Measurements from ENCODE around the gene PSEN2.

Gene PSEN2

GRCh38 chr1:226882631-226883409 lies 12.4 kb downstream of the PSEN2 start:
- peak; percentile 45 for DNase-seq
- in situ Hi-C loops (cut with HindIII; ENCODE audit: low pct_ligation_motif_present, low pct_unique_long_range_greater_than_20kb, low sequenced_read_pairs): no loop called here

- in situ Hi-C loops (cut with HindIII; ENCODE audit: low pct_ligation_motif_present, low pct_unique_long_range_greater_than_20kb, low sequenced_read_pairs): no loop called here
- no peak for DNase-seq
Observed at GRCh38 chr1:226883630-226884029, 13.2 kb downstream of the PSEN2 start.

- in situ Hi-C loops (cut with HindIII; ENCODE audit: low pct_ligation_motif_present, low pct_unique_long_range_greater_than_20kb, low sequenced_read_pairs): no loop called here
Observed at GRCh38 chr1:226884116-226884625, 13.8 kb downstream of the PSEN2 start.

GRCh38 chr1:226884966-226885820 lies 14.8 kb downstream of the PSEN2 start:
- in situ Hi-C loops (cut with HindIII; ENCODE audit: low pct_ligation_motif_present, low pct_unique_long_range_greater_than_20kb, low sequenced_read_pairs): no loop called here
- no peak for DNase-seq

More at GRCh38 chr1:226884116-226884625, 13.8 kb downstream of the PSEN2 start:
- DNase-seq: no peak

GRCh38 chr1:226886122-226886901 lies 15.9 kb downstream of the PSEN2 start:
- no peak for DNase-seq
- in situ Hi-C loops (cut with HindIII; ENCODE audit: low pct_ligation_motif_present, low pct_unique_long_range_greater_than_20kb, low sequenced_read_pairs): no loop called here

- in situ Hi-C loops (cut with HindIII; ENCODE audit: low pct_ligation_motif_present, low pct_unique_long_range_greater_than_20kb, low sequenced_read_pairs): no loop called here
- no peak for DNase-seq
Observed at GRCh38 chr1:226887006-226887405, 16.6 kb downstream of the PSEN2 start.

GRCh38 chr1:226888021-226888420 lies 17.6 kb downstream of the PSEN2 start:
- no peak for DNase-seq
- in situ Hi-C loops (cut with HindIII; ENCODE audit: low pct_ligation_motif_present, low pct_unique_long_range_greater_than_20kb, low sequenced_read_pairs): no loop called here

- in situ Hi-C loops (cut with HindIII; ENCODE audit: low pct_ligation_motif_present, low pct_unique_long_range_greater_than_20kb, low sequenced_read_pairs): no loop called here
- DNase-seq: no peak
Observed at GRCh38 chr1:226888816-226889215, 18.4 kb downstream of the PSEN2 start.

- no peak for DNase-seq
- in situ Hi-C loops (cut with HindIII; ENCODE audit: low pct_ligation_motif_present, low pct_unique_long_range_greater_than_20kb, low sequenced_read_pairs): no loop called here
Observed at GRCh38 chr1:226889616-226890330, 19.4 kb downstream of the PSEN2 start.

- in situ Hi-C loops (cut with HindIII; ENCODE audit: low pct_ligation_motif_present, low pct_unique_long_range_greater_than_20kb, low sequenced_read_pairs): no loop called here
- no peak for DNase-seq
Observed at GRCh38 chr1:226890331-226891108, 20.1 kb downstream of the PSEN2 start.

GRCh38 chr1:226891346-226891745 lies 20.9 kb downstream of the PSEN2 start:
- in situ Hi-C loops (cut with HindIII; ENCODE audit: low pct_ligation_motif_present, low pct_unique_long_range_greater_than_20kb, low sequenced_read_pairs): no loop called here
- DNase-seq: no peak

GRCh38 chr1:226891846-226892523 lies 21.6 kb downstream of the PSEN2 start:
- DNase-seq: no peak
- in situ Hi-C loops (cut with HindIII; ENCODE audit: low pct_ligation_motif_present, low pct_unique_long_range_greater_than_20kb, low sequenced_read_pairs): no loop called here

GRCh38 chr1:226892524-226892875 lies 22.1 kb downstream of the PSEN2 start:
- in situ Hi-C loops (cut with HindIII; ENCODE audit: low pct_ligation_motif_present, low pct_unique_long_range_greater_than_20kb, low sequenced_read_pairs): no loop called here

GRCh38 chr1:226893936-226894335 lies 23.5 kb downstream of the PSEN2 start:
- in situ Hi-C loops (cut with HindIII; ENCODE audit: low pct_ligation_motif_present, low pct_unique_long_range_greater_than_20kb, low sequenced_read_pairs): no loop called here
- no peak for DNase-seq

More at GRCh38 chr1:226892524-226892875, 22.1 kb downstream of the PSEN2 start:
- no peak for DNase-seq

- in situ Hi-C loops (cut with HindIII; ENCODE audit: low pct_ligation_motif_present, low pct_unique_long_range_greater_than_20kb, low sequenced_read_pairs): no loop called here
- DNase-seq: no peak
Observed at GRCh38 chr1:226894826-226895225, 24.4 kb downstream of the PSEN2 start.

GRCh38 chr1:226895644-226896043 lies 25.2 kb downstream of the PSEN2 start:
- DNase-seq: no peak
- in situ Hi-C loops (cut with HindIII; ENCODE audit: low pct_ligation_motif_present, low pct_unique_long_range_greater_than_20kb, low sequenced_read_pairs): no loop called here

GRCh38 chr1:226898246-226898645 lies 27.8 kb downstream of the PSEN2 start:
- in situ Hi-C loops (cut with HindIII; ENCODE audit: low pct_ligation_motif_present, low pct_unique_long_range_greater_than_20kb, low sequenced_read_pairs): no loop called here
- DNase-seq: no peak

Data from ACHN (cell line).